Forelimb muscle (tissue), 1 donor: ENCODE data around the gene NLN. TPM values are rescaled to one million over a fixed set of nuclear protein-coding genes. Genes with fewer than 3 reads are reported as not detected.
"Not testable (repeated sequence)": the region's sequence is repeated elsewhere in the genome, so short reads cannot be mapped to it uniquely, and the experiment has no call there.

Experiments used
- DNase-seq: peaks from one replicate; pipeline ENCODE4 v3.0.0-alpha.2; 2013; ENCODE audit warnings: low read depth
- polyA plus RNA-seq: library from polyadenylated mRNA; unstranded; fragments of 120-200 nt; gene quantifications from one replicate; pipeline ENCODE4 v1.2.1, GENCODE V29; 2013; ENCODE audit not compliant: insufficient read length

The NLN gene
- polyA plus RNA-seq, result 19.1 TPM

- DNase-seq, result peak; percentile 29
Measured at GRCh38 chr5:65721720-65722574, at the start of gene NLN, which contains the start of gene SGTB. Gene NLN, plus strand, starts transcription at chr5:65722205. Its CDS starts 169 bp downstream, at chr5:65722374. Gene SGTB, minus strand, starts transcription at chr5:65722109. Its CDS starts 1,302 bp downstream, at chr5:65720807.

GRCh38 chr5:65672796-65673195, 49.2 kb upstream of the NLN start:
- DNase-seq, result no peak

- DNase-seq, result no peak
Measured at GRCh38 chr5:65674749-65675148, 47.3 kb upstream of the NLN start.

- not testable (repeated sequence) for DNase-seq
Measured at GRCh38 chr5:65676056-65676455, 45.9 kb upstream of the NLN start.

- DNase-seq, result no peak
Measured at GRCh38 chr5:65682148-65682547, 39.9 kb upstream of the NLN start.

- no peak for DNase-seq
Measured at GRCh38 chr5:65693121-65693520, 28.9 kb upstream of the NLN start.

- DNase-seq, result no peak
Measured at GRCh38 chr5:65695162-65695755, 26.7 kb upstream of the NLN start.

GRCh38 chr5:65695896-65696295, 26.1 kb upstream of the NLN start:
- DNase-seq, result no peak

GRCh38 chr5:65696892-65697291, 25.1 kb upstream of the NLN start:
- no peak for DNase-seq

GRCh38 chr5:65699338-65699737, 22.7 kb upstream of the NLN start:
- DNase-seq, result no peak

GRCh38 chr5:65702036-65702435, 20.0 kb upstream of the NLN start:
- no peak for DNase-seq

- DNase-seq, result no peak
Measured at GRCh38 chr5:65704621-65705239, 17.3 kb upstream of the NLN start.

- no peak for DNase-seq
Measured at GRCh38 chr5:65707663-65708062, 14.3 kb upstream of the NLN start.

- no peak for DNase-seq
Measured at GRCh38 chr5:65708145-65708544, 13.9 kb upstream of the NLN start.

- DNase-seq, result no peak
Measured at GRCh38 chr5:65718576-65719310, 3.3 kb upstream of the NLN start.

- no peak for DNase-seq
Measured at GRCh38 chr5:65721050-65721719, 820 bp upstream of the NLN start.

- no peak for DNase-seq
Measured at GRCh38 chr5:65722575-65723403, 784 bp downstream of the NLN start.

GRCh38 chr5:65727491-65728156, 5.6 kb downstream of the NLN start:
- DNase-seq, result no peak

GRCh38 chr5:65728218-65728617, 6.2 kb downstream of the NLN start:
- no peak for DNase-seq

GRCh38 chr5:65730910-65731309, 8.9 kb downstream of the NLN start:
- no peak for DNase-seq
